Measurements from ENCODE around the gene TKTL2. TPM values are rescaled to one million over a fixed set of nuclear protein-coding genes. Genes with fewer than 3 reads are reported as not detected.

Gene TKTL2
- total and polyA plus RNA-seq, 10 of the 15 experiments (the other 5 are each of a cell fraction or from before 2014, with no cell fraction given), result 0.03 to 0.04 (median 0.03) TPM; not detected in 7

DNA sequence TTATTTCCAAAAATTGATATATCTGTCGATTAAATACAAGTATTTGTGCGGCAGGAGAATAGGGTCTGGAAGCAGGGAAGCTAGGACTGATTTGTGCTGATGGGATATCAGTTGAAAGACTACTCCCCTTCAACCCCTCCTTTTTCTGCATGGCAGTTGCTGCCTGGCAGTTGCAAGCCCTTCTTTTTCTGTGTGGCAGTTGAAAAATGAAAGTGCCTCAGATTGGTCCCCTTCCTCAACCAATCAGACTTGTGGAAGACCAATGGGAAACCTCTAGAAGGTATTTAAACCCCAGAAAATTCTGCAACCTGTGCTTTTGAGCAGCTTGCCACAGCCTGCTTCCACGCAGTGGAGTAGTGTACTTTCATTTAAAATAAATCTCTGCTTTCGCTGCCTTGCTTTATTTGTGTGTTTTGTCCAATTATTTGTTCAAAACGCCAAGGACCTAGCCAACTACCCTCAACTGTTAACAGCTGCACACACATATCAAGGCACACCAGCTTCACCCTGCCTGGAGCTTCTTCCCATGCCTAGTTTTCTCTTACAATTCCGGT is 19.5 kb upstream of the TKTL2 start (continued):
- peak; percentile 10; the same call in 1 of the 2 replicates for TF ChIP-seq NFYB (IDR thresholded peaks at IDR 0.05; ENCODE audit: insufficient read depth, low read depth, low read length)
- TF ChIP-seq, protein P1, sequence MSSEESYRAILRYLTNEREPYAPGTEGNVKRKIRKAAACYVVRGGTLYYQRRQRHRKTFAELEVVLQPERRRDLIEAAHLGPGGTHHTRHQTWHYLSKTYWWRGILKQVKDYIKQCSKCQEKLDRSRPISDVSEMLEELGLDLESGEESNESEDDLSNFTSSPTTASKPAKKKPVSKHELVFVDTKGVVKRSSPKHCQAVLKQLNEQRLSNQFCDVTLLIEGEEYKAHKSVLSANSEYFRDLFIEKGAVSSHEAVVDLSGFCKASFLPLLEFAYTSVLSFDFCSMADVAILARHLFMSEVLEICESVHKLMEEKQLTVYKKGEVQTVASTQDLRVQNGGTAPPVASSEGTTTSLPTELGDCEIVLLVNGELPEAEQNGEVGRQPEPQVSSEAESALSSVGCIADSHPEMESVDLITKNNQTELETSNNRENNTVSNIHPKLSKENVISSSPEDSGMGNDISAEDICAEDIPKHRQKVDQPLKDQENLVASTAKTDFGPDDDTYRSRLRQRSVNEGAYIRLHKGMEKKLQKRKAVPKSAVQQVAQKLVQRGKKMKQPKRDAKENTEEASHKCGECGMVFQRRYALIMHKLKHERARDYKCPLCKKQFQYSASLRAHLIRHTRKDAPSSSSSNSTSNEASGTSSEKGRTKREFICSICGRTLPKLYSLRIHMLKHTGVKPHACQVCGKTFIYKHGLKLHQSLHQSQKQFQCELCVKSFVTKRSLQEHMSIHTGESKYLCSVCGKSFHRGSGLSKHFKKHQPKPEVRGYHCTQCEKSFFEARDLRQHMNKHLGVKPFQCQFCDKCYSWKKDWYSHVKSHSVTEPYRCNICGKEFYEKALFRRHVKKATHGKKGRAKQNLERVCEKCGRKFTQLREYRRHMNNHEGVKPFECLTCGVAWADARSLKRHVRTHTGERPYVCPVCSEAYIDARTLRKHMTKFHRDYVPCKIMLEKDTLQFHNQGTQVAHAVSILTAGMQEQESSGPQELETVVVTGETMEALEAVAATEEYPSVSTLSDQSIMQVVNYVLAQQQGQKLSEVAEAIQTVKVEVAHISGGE (CRISPR knock-in tag; IDR thresholded peaks at IDR 0.05), result no peak
- no peak for TF ChIP-seq KAT2A (conservative IDR thresholded peaks at IDR 0.05; ENCODE audit: control insufficient read depth, low read depth, low read length)

DNA sequence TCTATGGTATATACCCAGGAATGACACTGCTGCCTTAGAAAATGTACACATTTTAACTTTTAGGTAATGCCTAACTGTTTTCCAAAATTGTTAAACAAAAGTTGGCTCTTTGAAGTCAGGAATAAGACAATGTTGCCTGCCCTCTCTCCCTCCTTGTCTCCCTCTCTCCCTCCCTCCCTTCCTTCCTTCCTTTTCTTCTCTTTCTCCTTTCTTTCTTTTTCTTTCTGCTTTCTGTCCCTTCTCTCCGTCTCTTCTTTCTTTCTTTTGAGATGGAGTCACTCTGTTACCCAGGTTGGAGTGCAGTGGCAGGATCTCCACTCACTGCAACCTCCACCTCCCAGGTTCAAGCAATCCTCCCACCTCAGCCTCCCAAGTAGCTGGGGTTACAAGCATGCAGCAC is 16.4 kb upstream of the TKTL2 start:
- intact Hi-C loops (cut with micrococcal nuclease; ENCODE audit: unreplicated experiment), result loop anchor here (5.0 to 10.0 kb wide), 5 partner anchors 102 to 1405 kb away; no protein-coding TSS in a partner anchor
- no peak overlapping the region for H2AFZ ChIP-seq (ENCODE audit: control insufficient read depth, low read depth, low read length)
- H3K36me3 ChIP-seq (ENCODE audit: control insufficient read depth in 2 of 2, insufficient read depth in 2 of 2, low read length in 1 of 2), result no peaks in the 10 kb centered on the region
- H3K9me3 ChIP-seq (replicated peaks; ENCODE audit: control insufficient read depth, insufficient read depth, low read length), result no peaks in the 10 kb centered on the region; the same call in 2 of the 3 replicates
- H4K20me1 ChIP-seq (ENCODE audit: control insufficient read depth, insufficient read depth), result no peaks in the 10 kb centered on the region
- H3K27me3 ChIP-seq (replicated peaks in 1 of 2; ENCODE audit: control insufficient read depth in 2 of 2, insufficient read depth in 2 of 2, low read length in 1 of 2), result no peaks in the 10 kb centered on the region
- H3K4me1 ChIP-seq (ENCODE audit: control insufficient read depth, insufficient read depth, low read length), result no peaks in the 10 kb centered on the region
- RAD21 ChIA-PET (ENCODE audit: unreplicated experiment), result no interaction called here
- CTCF ChIA-PET, result no interaction called here
- no peak for FAIRE-seq
- H3K9ac ChIP-seq (ENCODE audit: control insufficient read depth, insufficient read depth, low read length), result no peak overlapping the region
- no peak overlapping the region for H3K4me2 ChIP-seq (ENCODE audit: control insufficient read depth, insufficient read depth)
- no TSS peak for BruUV-seq (replicated peaks)
- no peak overlapping the region for H3K4me3 ChIP-seq
- no CpG with 5 or more reads among the region's 1 CpG for WGBS (ENCODE audit: insufficient coverage, insufficient replicate concordance, low lambda C conversion rate, missing lambda C conversion rate)
- no peak for ATAC-seq
- no peak overlapping the region for H3K27ac ChIP-seq (ENCODE audit: control insufficient read depth, insufficient read depth)
- peaks cover 8% of the 10 kb centered on the region for H3K79me2 ChIP-seq (ENCODE audit: control insufficient read depth, insufficient read depth, low read length)
- DNase-seq (ENCODE audit: low read depth, low spot score), result no peak
- POLR2A ChIA-PET, result no interaction called here
- in situ Hi-C loops (cut with MboI), result loop anchor here (10.0 kb wide), 2 partner anchors 55 to 325 kb away; partner anchors contain the start of gene NAF1
- no peak for TF ChIP-seq ASH2L (IDR thresholded peaks at IDR 0.05; ENCODE audit: borderline replicate concordance, low read depth)
- SMC1A ChIA-PET (ENCODE audit: uncharacterized antibody, unreplicated experiment), result interaction anchor here (1.0 kb wide), 1 partner anchor 31 kb away, joined by 3 read pairs; no protein-coding TSS in a partner anchor
